ENCODE data around the gene STK24.
"Not testable (repeated sequence)": the region's sequence is repeated elsewhere in the genome, so short reads cannot be mapped to it uniquely, and the experiment has no call there.

Gene STK24

DNA sequence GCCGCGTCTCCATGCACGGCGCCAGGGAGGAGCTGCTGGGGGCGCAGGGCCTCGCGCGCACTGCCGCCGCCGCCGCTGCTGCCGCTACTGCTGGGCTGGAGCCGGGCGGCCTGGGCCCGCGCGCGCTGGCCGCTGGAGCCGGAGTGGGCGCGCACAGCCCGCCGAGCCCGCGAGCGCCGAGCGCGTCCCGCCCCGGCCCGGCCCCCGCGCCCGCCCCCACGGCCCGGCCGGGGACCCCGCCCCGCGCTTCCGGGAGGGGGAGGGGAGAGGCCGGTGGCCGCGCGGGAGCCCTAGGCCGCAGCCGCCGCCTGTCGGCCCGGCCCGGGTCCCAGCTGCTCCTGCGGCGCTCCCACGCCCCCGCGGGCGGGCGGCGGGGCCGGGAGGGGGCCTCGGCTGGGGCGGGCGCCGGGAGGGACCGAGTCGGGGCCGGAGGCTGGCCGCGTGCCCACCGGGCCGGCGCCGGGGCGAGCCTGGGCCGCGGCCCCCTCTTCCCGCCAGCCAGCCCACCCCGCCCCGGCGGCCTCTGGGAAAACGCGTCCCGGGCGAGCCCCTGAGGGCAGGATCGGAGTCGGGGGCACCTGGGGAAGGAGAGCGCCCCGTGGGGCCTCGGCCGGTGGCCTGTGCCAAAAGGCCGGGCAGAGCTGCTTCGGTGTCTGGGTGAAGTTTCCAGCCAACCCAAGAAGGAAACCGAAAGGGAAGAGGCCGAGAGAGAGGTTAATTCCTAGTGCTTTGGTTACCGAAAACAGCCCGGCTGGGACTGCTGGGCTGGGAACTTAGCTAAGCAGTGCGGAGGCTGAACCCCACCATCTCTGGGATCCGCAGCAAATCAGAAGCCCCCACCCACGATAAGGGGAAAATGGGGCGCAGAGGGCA is at the start of gene STK24:
TSS of gene STK24 (minus strand) at position 145 of the 873 bp plus-strand sequence. CDS start 321 bp downstream, outside the sequence.
- Histone ChIP-seq H3K4me3 (ENCODE audit: low read depth, low read length) (peak within 1 kb of the TSS; percentile 83), H3K27ac (peak within 1 kb of the TSS; percentile 95), H3K36me3 (replicated peaks) (no peaks in the 10 kb centered on the region), H3K27me3 (replicated peaks) (no peaks in the 10 kb centered on the region)
- in situ Hi-C loops (cut with HindIII; ENCODE audit: low pct_ligation_motif_present, low sequenced_read_pairs), result no loop called here
- peak; percentile 57 for DNase-seq
- TF ChIP-seq, protein P1, sequence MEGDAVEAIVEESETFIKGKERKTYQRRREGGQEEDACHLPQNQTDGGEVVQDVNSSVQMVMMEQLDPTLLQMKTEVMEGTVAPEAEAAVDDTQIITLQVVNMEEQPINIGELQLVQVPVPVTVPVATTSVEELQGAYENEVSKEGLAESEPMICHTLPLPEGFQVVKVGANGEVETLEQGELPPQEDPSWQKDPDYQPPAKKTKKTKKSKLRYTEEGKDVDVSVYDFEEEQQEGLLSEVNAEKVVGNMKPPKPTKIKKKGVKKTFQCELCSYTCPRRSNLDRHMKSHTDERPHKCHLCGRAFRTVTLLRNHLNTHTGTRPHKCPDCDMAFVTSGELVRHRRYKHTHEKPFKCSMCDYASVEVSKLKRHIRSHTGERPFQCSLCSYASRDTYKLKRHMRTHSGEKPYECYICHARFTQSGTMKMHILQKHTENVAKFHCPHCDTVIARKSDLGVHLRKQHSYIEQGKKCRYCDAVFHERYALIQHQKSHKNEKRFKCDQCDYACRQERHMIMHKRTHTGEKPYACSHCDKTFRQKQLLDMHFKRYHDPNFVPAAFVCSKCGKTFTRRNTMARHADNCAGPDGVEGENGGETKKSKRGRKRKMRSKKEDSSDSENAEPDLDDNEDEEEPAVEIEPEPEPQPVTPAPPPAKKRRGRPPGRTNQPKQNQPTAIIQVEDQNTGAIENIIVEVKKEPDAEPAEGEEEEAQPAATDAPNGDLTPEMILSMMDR (IDR thresholded peaks at IDR 0.05; ENCODE audit: low read depth, low read length, missing control alignments), result no peak

DNA sequence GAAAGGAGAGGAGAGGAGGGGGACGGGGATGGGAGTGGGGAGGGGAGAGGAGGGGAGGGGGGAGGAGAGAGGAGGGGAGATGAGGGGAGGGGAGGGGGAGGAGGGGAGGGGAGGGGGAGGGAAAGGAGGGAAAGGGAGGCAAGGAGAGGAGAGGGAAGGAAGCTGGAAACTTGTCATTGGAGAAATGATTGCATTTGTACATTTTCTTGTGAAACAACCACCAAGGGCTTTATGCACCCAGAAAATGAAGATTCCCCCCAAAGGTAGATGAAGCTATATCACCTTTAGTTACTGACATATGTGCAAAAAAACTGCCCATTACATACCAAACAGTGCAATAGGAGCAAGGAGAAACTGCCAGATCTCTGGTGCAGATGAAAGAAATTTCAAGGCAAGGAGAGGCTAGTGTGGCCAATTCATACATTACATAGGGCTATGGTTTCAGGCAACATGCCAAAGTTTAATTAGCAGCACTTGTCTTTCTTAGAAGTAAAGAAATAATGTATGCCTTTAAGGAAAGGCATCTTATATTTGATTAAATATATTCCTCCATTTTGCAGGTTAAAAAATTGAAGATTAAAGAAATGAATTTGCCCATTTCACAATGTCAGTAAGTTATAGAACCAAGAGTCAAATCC is 49.5 kb upstream of the STK24 start:
- in situ Hi-C loops (cut with HindIII; ENCODE audit: low pct_ligation_motif_present, low sequenced_read_pairs), result no loop called here
- no peaks in the 10 kb centered on the region for H3K36me3 ChIP-seq (replicated peaks)
- no peak overlapping the region for H3K27ac ChIP-seq
- DNase-seq, result no peak
- TF ChIP-seq, protein P1 (IDR thresholded peaks at IDR 0.05; ENCODE audit: low read depth, low read length, missing control alignments), result no peak
- H3K4me3 ChIP-seq (ENCODE audit: low read depth, low read length), result no peak overlapping the region
- no peaks in the 10 kb centered on the region for H3K27me3 ChIP-seq (replicated peaks)

DNA sequence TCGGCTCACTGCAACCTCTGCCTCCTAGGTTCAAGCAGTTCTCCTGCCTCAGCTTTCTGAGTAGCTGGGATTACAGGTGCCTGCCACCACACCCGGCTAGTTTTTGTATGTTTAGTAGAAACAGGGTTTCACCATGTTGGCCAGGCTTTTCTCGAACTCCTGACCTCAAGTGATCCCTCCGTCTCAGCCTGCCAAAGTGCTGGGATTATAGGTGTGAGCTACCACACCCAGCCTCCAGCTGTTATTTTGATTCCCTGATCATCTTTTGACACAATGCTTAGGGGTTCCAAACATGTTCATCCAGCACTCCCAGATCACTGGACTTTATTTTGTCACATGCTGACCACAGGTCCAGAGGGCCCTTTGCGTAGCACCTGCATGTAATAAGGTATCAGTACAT is 47.7 kb upstream of the STK24 start:
- H3K36me3 ChIP-seq (replicated peaks); H3K4me3 ChIP-seq (ENCODE audit: low read depth, low read length); H3K27me3 ChIP-seq (replicated peaks); DNase-seq; in situ Hi-C loops (cut with HindIII; ENCODE audit: low pct_ligation_motif_present, low sequenced_read_pairs); H3K27ac ChIP-seq: not testable (repeated sequence)

DNA sequence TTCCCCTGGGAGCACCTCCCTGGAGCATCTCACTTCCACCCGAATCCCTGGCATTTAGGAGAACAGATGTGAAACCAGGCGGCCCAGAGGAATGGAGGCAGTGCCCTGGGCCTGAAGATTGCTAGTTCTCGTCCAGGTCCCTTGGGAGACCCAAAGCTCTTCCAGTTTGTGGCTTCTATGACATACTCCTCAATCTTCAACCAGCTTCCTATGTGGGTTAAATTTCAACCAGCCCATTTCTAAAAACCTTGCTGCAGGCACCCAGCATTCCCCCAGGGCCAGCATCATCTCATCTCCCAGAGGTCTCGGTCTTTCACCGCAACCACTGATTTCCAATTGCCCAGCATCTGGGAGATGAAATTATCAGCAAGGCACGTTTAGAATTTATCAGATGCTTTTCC is 46.0 kb upstream of the STK24 start:
- TF ChIP-seq, protein P1 (IDR thresholded peaks at IDR 0.05; ENCODE audit: low read depth, low read length, missing control alignments), result no peak
- no peaks in the 10 kb centered on the region for H3K27me3 ChIP-seq (replicated peaks)
- DNase-seq, result peak; percentile 21
- no peak overlapping the region for H3K27ac ChIP-seq
- in situ Hi-C loops (cut with HindIII; ENCODE audit: low pct_ligation_motif_present, low sequenced_read_pairs), result no loop called here
- H3K4me3 ChIP-seq (ENCODE audit: low read depth, low read length), result no peak overlapping the region
- H3K36me3 ChIP-seq (replicated peaks), result no peaks in the 10 kb centered on the region

DNA sequence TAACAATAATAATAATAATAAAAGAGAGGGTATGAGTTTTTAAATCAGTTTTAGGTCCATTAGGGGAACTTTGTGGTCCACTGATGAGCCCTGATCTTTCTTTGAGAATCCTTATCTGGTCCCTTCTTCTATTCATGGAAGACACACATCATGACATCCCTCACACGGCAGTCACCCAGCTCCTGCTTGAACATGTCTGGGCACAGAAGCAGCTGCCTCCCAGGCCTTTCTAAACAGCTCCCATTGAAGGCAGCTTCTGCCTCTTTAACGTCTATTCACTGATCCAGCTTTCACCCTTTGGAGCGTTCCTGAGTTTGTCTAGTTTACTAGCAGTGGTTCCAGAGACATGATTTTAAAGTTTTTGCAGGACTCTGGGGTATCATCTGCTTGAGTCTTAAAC is 42.6 kb upstream of the STK24 start:
- Histone ChIP-seq H3K4me3 (ENCODE audit: low read depth, low read length) (no peak overlapping the region), H3K27ac (no peak overlapping the region), H3K27me3 (replicated peaks) (no peaks in the 10 kb centered on the region), H3K36me3 (replicated peaks) (no peaks in the 10 kb centered on the region)
- no peak for DNase-seq
- TF ChIP-seq, protein P1 (IDR thresholded peaks at IDR 0.05; ENCODE audit: low read depth, low read length, missing control alignments), result no peak
- in situ Hi-C loops (cut with HindIII; ENCODE audit: low pct_ligation_motif_present, low sequenced_read_pairs), result no loop called here

DNA sequence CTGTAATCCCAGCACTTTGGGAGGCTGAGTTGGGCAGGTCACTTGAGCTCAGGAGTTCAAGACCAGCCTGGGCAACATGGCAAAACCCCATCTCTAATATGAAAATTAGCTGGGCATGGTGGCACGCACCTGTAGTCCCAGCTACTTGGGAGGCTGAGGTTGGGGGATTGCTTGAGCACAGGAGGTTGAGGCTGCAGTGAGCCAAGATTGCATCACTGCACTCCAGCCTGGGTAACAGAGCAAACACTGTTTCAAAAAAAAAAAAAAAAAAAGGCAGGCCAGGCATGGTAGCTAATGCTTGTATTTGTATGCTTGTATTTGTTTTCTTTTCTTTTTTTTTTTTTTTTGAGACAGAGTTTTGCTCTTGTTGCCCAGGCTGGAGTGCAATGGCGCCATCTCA is 38.7 kb upstream of the STK24 start:
- in situ Hi-C loops (cut with HindIII; ENCODE audit: low pct_ligation_motif_present, low sequenced_read_pairs); H3K4me3 ChIP-seq (ENCODE audit: low read depth, low read length); H3K27me3 ChIP-seq (replicated peaks); H3K27ac ChIP-seq; H3K36me3 ChIP-seq (replicated peaks); DNase-seq: not testable (repeated sequence)
